Testis (tissue), 3 donors: Measurements from ENCODE around the gene BSG. TPM values are rescaled to one million over a fixed set of nuclear protein-coding genes. Genes with fewer than 3 reads are reported as not detected.

ENCODE experiments used
- DNase-seq: peaks from one replicate; pipeline ENCODE4 v3.0.0-alpha.2; 2019
- H3K27ac ChIP-seq, 2 donors: fragments of 200-600 bp; sonication (generic); one replicate each; pipeline ENCODE4 v1.5.1; 2019
- H3K27me3 ChIP-seq: fragments of 200-600 bp; sonication (generic); one replicate; pipeline ENCODE4 v1.5.1; 2019
- H3K36me3 ChIP-seq: fragments of 200-600 bp; sonication (generic); one replicate; pipeline ENCODE4 v1.5.1; 2017; ENCODE audit warnings: low read depth; ENCODE audit errors: missing control alignments
- H3K4me1 ChIP-seq: fragments of 200-600 bp; sonication (generic); one replicate; pipeline ENCODE4 v1.5.1; 2019
- H3K4me3 ChIP-seq, 2 donors: fragments of 200-600 bp; sonication (generic); one replicate each; pipeline ENCODE4 v1.5.1; 2017 to 2019
- H3K9me3 ChIP-seq: fragments of 200-600 bp; sonication (generic); one replicate; pipeline ENCODE4 v1.5.1; 2017
- CTCF ChIP-seq, 3 experiments: fragments of 450-650 bp in 2 of 3; fragments of 200-600 bp in 1 of 3; sonication (generic) in 1 of 3; IDR thresholded peaks; one replicate each; pipeline ENCODE4 v1.5.1; 2016 to 2019; ENCODE audit warnings: antibody characterized with exemption in 3 of 3, mild to moderate bottlenecking in 2 of 3, moderate library complexity in 1 of 3
- POLR2A ChIP-seq: fragments of 450-650 bp; IDR thresholded peaks from one replicate; pipeline ENCODE4 v1.6.1; 2017; ENCODE audit warnings: antibody characterized with exemption, mild to moderate bottlenecking, moderate library complexity
- WGBS, 2 donors: methylation state at CpG; one replicate each; pipeline ENCODE4 v1.1.5; 2018; 5-methylcytosine and 5-hydroxymethylcytosine counted together
- intact Hi-C: fragments of 100-400 bp; cut with DNase I; formaldehyde crosslinking; loops from one replicate; pipeline ENCODE4 v1.15.1; 2023; ENCODE audit warnings: low total_unique reads
- polyA plus RNA-seq: library from polyadenylated mRNA; stranded (reverse); fragments of 350-450 nt; fragmentation: Illumina TruSeq; extraction: RNeasy Lipid Tissue Mini Kit (QIAGEN cat#74804); gene quantifications from one replicate; pipeline ENCODE4 v1.2.3, GENCODE V29; 2014; ENCODE audit warnings: low read depth, low replicate concordance; ENCODE audit not compliant: insufficient read depth
- total RNA-seq, 2 donors: library from RNA; depleted of rRNA; stranded (reverse); fragments of >200 nt; gene quantifications; one replicate each; pipeline ENCODE4 v1.2.3, GENCODE V29; 2016

The BSG gene
- total and polyA plus RNA-seq, 3 donors from 2014 or later = 870 to 1,458 (median 1,391) TPM

GRCh38 chr19:579111-579841 lies 6.9 kb downstream of the BSG start:
- no peak for DNase-seq
- 88 to 94% methylated on average over 13 to 45 of the region's 46 CpGs for WGBS, 2 donors
- intact Hi-C loops = no loop called here
- no peak overlapping the region for H3K27ac ChIP-seq
- H3K27me3 ChIP-seq = no peaks in the 10 kb centered on the region
- H3K4me1 ChIP-seq = peaks cover 32% of the 10 kb centered on the region
- no peaks in the 10 kb centered on the region for H3K9me3 ChIP-seq
- TF ChIP-seq CTCF (IDR thresholded peaks at IDR 0.05) = no peak
- no peak for TF ChIP-seq POLR2A
- H3K4me3 ChIP-seq = no peak overlapping the region
- no peaks in the 10 kb centered on the region for H3K36me3 ChIP-seq

- no peaks in the 10 kb centered on the region for H3K9me3 ChIP-seq
- TF ChIP-seq POLR2A = no peak
- no peak for TF ChIP-seq CTCF (IDR thresholded peaks at IDR 0.05)
- peaks cover 29% of the 10 kb centered on the region for H3K4me1 ChIP-seq
- H3K27ac ChIP-seq = no peak overlapping the region
- H3K4me3 ChIP-seq = no peak overlapping the region
- intact Hi-C loops = no loop called here
- WGBS, 2 donors = 95% methylated on average over 8 of the region's 11 CpGs; no CpG with 5 or more reads in 1 of the 2 donors
- DNase-seq = no peak
- H3K36me3 ChIP-seq = no peaks in the 10 kb centered on the region
- no peaks in the 10 kb centered on the region for H3K27me3 ChIP-seq
Measured at GRCh38 chr19:579842-580155, 7.4 kb downstream of the BSG start.

GRCh38 chr19:580274-580835 lies 8.0 kb downstream of the BSG start:
- no peaks in the 10 kb centered on the region for H3K27me3 ChIP-seq
- no peak overlapping the region for H3K4me3 ChIP-seq
- H3K4me1 ChIP-seq = peaks cover 24% of the 10 kb centered on the region
- 93% methylated on average over 2 to 21 of the region's 22 CpGs for WGBS, 2 donors
- H3K27ac ChIP-seq = no peak overlapping the region
- no peak for TF ChIP-seq POLR2A
- no peak for TF ChIP-seq CTCF (IDR thresholded peaks at IDR 0.05)
- intact Hi-C loops = no loop called here
- no peaks in the 10 kb centered on the region for H3K36me3 ChIP-seq
- no peaks in the 10 kb centered on the region for H3K9me3 ChIP-seq
- DNase-seq = no peak

GRCh38 chr19:581399-582111 lies 9.2 kb downstream of the BSG start:
- no peaks in the 10 kb centered on the region for H3K36me3 ChIP-seq
- no peak overlapping the region for H3K4me3 ChIP-seq
- TF ChIP-seq POLR2A (no peak), CTCF (IDR thresholded peaks at IDR 0.05) (no peak)
- no peak overlapping the region for H3K27ac ChIP-seq
- no peak for DNase-seq
- H3K27me3 ChIP-seq = no peaks in the 10 kb centered on the region
- H3K9me3 ChIP-seq = no peaks in the 10 kb centered on the region
- H3K4me1 ChIP-seq = peaks cover 12% of the 10 kb centered on the region
- intact Hi-C loops = no loop called here
- WGBS, 2 donors = 85 to 90% methylated on average over 17 to 33 of the region's 40 CpGs
